Activated CD4-positive, alpha-beta T cell treated with anti-CD3 and anti-CD28 coated beads, Interleukin-2, Interleukin-4, amounts not matched to agents 100 ng/mL and 50 ng/mL, durations not matched to agents 16 hours and 8 hours (primary cell): Measurements from ENCODE around the gene TTC9B.
"Not testable (repeated sequence)": the region's sequence is repeated elsewhere in the genome, so short reads cannot be mapped to it uniquely, and the experiment has no call there.

Experiments
- DNase-seq: peaks from one replicate; pipeline ENCODE4 v3.0.0-alpha.2; 2020; ENCODE audit warnings: low spot score

TTC9B gene

DNA sequence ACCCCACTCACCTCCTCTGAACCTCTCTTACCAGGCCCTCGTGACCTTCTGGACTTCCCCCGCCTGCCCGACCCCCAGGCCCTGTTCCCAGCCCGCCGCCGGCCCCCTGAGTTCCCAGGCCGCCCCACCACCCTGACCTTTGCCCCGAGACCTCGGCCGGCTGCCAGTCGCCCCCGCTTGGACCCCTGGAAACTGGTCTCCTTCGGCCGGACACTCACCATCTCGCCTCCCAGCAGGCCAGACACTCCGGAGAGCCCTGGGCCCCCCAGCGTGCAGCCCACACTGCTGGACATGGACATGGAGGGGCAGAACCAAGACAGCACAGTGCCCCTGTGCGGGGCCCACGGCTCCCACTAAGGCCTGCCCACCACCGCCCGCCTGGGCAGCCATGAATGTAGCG, 3.2 kb downstream of the TTC9B start:
- DNase-seq: no peak

- DNase-seq: no peak
Measured at GRCh38 chr19:40213882-40214570, 4.2 kb downstream of the TTC9B start.

GRCh38 chr19:40213251-40213829, 4.8 kb downstream of the TTC9B start:
- no peak for DNase-seq

DNA sequence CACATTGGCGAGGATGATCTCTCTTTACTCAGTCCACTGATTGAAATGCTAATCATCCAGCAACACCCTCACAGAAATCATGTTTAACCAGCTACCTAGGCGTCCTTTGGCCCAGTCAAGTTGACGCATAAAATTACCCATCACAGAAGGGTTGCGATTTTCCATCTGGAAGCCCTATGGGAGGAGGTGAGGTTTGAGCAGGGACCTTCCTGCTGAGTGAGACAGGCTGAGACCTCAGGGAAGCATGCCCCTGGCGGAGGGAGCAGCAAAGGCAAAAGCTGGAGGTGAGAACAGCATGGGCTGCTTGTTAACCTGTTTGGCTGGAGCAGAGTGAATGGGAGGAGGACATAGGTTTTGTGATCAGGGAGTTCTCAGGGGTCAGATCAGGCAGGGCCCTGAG, 7.3 kb downstream of the TTC9B start:
- DNase-seq: no peak

- DNase-seq: no peak
Measured at GRCh38 chr19:40208602-40209001, 9.6 kb downstream of the TTC9B start.

GRCh38 chr19:40205760-40206159, 12.4 kb downstream of the TTC9B start:
- no peak for DNase-seq

DNA sequence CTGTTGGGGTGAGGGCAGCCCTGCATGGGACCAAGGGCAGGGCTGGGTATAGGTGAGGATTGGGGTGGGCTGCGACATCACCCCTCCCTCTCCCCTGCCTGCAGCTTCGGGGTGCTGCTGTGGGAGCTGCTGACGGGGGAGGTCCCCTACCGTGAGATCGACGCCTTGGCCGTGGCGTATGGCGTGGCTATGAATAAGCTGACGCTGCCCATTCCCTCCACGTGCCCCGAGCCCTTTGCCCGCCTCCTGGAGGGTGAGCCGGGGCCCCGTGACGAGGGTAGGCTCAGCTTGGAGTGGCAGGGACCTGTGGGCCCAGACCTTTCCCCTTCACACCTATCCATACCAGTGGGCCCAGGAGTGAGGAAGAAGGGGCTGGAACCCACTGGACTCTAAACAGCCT, 13.8 kb downstream of the TTC9B start:
- DNase-seq: no peak

GRCh38 chr19:40200341-40201099, 17.7 kb downstream of the TTC9B start:
- no peak for DNase-seq

DNA sequence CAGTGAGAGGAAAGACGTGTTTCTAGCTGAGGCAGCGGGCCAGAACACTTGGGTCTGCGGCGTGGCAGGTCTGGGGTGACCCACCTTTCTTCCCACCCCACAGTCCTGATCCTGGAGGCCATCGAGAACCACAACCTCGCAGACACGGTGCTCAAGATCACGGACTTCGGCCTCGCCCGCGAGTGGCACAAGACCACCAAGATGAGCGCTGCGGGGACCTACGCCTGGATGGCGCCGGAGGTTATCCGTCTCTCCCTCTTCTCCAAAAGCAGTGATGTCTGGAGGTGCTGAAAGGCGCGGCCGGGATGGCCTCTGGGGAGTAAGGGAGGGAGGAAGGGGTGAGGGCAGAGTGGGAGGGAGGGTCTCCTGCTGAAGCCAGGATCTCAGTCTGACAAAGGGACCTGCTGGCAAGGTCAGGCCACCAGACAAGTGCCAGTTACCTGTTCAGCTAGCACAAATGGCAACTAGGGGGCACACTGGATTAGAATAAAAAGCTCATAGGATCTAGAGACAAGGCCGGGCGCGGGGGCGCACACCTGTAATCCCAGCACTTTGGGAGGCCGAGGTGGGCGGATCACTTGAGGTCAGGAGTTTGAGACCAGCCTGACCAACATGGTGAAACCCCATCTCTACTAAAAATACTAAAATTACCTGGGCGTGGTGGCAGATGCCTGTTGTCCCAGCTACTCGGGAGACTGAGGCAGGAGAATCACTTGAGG, 19.8 kb downstream of the TTC9B start:
- DNase-seq: no peak

DNA sequence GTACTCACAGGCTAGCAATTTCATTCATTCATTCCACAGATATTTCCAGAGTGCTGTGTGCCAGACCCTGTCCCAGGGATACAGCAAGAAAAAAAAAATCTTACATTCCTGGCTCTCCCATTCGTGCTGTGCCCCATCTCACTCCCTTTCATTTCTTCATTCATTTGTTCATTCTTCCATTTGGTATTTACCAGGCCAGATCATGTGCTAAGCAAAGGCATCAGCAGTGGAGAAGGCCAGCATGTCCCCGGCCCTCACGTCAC, 24.7 kb downstream of the TTC9B start:
- DNase-seq: no peak

DNA sequence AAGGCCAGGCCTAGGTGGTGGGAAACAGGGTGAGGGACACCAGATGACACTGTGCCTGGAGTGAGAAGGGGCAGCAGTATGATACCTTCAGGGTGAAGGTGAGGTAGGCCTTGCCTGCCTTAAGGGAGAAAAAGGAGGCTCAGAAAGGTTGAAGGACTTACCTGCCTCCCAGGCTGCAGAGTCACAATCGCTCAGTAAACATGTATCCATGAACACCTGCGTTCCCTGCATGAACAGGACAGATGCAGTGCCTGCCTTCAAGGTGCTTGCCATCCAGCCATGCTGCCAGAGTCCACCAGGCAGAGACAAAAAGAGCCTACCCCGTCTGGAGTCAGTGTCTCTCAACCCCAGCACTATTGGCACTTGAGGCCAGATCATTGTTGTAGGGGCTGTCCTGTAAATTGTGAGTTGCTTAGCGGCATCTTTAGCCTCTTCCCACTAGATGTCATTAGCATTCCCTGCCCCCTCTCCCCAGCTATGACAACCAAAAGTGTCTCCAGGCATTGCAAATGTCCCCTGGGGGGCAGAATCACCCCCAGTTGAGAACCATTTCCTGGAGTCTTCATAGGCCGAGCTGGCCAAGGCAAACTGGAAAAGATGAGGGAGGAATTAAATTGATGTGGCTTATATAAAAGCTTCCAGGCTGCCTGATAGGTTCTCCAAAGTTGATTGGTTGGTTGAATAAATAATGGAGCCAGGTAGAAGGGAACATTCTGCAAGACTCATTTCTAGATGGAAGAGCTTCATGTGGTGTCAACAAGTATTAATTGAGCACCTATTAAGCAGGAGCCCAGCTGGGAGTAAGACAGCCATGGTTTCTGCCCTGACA, 25.2 kb downstream of the TTC9B start:
- no peak for DNase-seq

DNA sequence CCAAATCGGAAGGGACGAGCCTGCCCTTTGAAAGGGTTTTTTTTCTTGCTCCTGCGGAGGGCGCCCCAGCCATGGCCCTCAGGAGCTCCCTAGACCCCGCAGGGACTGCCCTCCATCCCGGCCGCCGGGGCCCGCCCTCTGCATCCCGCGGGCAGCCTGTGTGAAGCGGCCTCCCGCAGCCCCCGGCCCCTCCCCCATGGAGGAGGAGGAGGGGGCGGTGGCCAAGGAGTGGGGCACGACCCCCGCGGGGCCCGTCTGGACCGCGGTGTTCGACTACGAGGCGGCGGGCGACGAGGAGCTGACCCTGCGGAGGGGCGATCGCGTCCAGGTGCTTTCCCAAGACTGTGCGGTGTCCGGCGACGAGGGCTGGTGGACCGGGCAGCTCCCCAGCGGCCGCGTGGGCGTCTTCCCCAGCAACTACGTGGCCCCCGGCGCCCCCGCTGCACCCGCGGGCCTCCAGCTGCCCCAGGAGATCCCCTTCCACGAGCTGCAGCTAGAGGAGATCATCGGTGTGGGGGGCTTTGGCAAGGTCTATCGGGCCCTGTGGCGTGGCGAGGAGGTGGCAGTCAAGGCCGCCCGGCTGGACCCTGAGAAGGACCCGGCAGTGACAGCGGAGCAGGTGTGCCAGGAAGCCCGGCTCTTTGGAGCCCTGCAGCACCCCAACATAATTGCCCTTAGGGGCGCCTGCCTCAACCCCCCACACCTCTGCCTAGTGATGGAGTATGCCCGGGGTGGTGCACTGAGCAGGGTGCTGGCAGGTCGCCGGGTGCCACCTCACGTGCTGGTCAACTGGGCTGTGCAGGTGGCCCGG, 26.1 kb downstream of the TTC9B start:
- no peak for DNase-seq

- peak; percentile 80 for DNase-seq
Measured at GRCh38 chr19:40190891-40191835, 27.0 kb downstream of the TTC9B start, which contains the start of gene MAP3K10. Gene MAP3K10 (plus strand): TSS chr19:40191426. CDS start chr19:40192032, 606 bp downstream.

GRCh38 chr19:40184273-40184672, 33.9 kb downstream of the TTC9B start:
- DNase-seq: no peak

DNA sequence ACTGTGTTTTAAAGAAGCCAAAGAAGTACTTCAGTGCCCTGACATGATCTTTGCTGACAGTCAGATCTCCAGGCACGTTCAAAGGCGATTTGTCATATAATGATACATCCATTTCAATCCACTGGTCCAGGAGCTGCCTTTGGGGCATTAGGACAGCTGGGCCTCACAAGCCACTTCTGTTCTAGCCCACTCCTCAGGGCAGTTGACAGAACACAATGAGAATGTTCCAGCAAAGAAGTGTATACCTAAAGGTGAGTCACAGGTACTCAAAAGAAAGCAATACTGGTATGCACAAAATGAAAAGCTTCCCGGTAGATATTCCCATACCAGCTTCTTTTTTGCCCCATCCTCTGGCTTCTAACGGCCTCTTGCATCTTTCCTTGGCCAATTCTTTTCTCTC, 39.4 kb downstream of the TTC9B start:
- no peak for DNase-seq

- DNase-seq: no peak
Measured at GRCh38 chr19:40177286-40178070, 40.7 kb downstream of the TTC9B start.

GRCh38 chr19:40175820-40176219, 42.4 kb downstream of the TTC9B start:
- DNase-seq: no peak

GRCh38 chr19:40174092-40174491, 44.1 kb downstream of the TTC9B start:
- no peak for DNase-seq

- not testable (repeated sequence) for DNase-seq
Measured at GRCh38 chr19:40171293-40171692, 46.9 kb downstream of the TTC9B start.
